Measurements from ENCODE around the gene LRRC8C.

LRRC8C gene

DNA sequence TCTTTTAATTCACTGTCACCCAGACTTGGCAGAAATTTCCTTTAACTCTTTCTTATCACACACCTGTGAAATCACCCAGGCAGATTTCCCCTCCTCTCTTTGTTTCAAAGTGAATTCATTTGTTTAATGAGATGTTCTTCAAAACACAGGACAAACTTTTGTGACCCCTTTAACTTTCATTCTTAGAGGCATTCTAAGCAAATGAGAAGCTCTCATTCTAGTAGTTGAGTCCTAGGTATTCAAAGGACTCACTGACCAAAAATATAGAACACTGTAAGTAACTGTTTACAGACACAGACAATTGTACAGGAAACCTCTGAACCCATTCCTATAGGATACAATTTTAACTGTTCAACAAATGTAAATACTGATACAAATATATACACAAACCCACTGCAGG lies 16.9 kb downstream of the LRRC8C start:
- Histone ChIP-seq H3K4me3 (ENCODE audit: insufficient read depth, low read depth, low read length, poor library complexity, severe bottlenecking) (no peak overlapping the region), H3K27me3 (replicated peaks; ENCODE audit: control insufficient read depth, insufficient read depth, low read length, poor library complexity, severe bottlenecking) (no peaks in the 10 kb centered on the region), H3K27ac (ENCODE audit: insufficient read depth, low read length, poor library complexity, severe bottlenecking) (peak overlapping the region; percentile 13), H3K9me3 (ENCODE audit: control insufficient read depth, low read length) (peaks cover 3% of the 10 kb centered on the region), H3K36me3 (ENCODE audit: control insufficient read depth, insufficient read depth, low read length) (peaks cover 5% of the 10 kb centered on the region), H3K4me1 (ENCODE audit: control insufficient read depth, insufficient read depth, low read length, poor library complexity, severe bottlenecking) (peaks cover 24% of the 10 kb centered on the region)
- DNase-seq: no peak

DNA sequence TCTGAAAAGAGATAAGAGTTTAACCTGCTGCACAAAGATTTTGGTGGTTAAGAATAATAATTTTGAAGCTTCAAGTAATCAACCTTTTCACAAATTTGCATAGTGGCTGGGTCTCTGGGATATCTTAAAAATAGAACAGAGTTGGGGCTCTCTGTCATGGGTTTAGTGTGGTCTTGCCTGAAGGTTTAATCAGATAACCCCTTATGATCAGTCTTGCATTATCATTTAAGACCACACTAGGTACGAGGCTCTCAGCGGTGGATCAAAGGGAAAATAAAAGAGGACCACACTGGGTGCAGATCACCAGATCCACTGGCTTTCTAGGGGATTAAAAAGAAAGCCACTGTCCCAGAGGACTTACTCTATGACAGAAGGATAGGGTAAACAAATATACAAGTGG lies 19.5 kb downstream of the LRRC8C start:
- peaks cover 31% of the 10 kb centered on the region for H3K4me1 ChIP-seq (ENCODE audit: control insufficient read depth, insufficient read depth, low read length, poor library complexity, severe bottlenecking)
- H3K36me3 ChIP-seq (ENCODE audit: control insufficient read depth, insufficient read depth, low read length): peaks cover under 1% of the 10 kb centered on the region
- H3K9me3 ChIP-seq (ENCODE audit: control insufficient read depth, low read length): no peaks in the 10 kb centered on the region
- H3K27ac ChIP-seq (ENCODE audit: insufficient read depth, low read length, poor library complexity, severe bottlenecking): peak overlapping the region; percentile 6
- H3K27me3 ChIP-seq (replicated peaks; ENCODE audit: control insufficient read depth, insufficient read depth, low read length, poor library complexity, severe bottlenecking): no peaks in the 10 kb centered on the region
- H3K4me3 ChIP-seq (ENCODE audit: insufficient read depth, low read depth, low read length, poor library complexity, severe bottlenecking): no peak overlapping the region
- no peak for DNase-seq

DNA sequence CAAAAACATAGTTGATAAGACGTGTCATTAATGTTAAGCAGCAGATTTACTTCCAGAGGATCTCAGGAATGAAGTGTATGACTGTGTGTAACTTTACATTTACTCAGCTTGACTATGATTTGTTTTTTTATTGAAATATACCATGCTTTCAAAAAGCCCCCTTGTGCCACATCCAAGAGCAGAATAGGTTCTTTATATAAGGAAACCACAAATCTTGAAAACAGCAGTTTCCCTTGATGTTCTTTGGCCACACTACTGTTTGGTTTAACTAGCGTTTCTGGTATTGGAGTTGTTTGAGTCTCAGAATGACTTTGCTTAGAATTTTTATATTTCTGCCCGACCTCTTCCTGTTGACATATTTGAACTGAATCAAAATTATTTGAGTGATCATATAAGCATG lies 25.0 kb downstream of the LRRC8C start:
- no peaks in the 10 kb centered on the region for H3K9me3 ChIP-seq (ENCODE audit: control insufficient read depth, low read length)
- peak overlapping the region; percentile 75 for H3K27ac ChIP-seq (ENCODE audit: insufficient read depth, low read length, poor library complexity, severe bottlenecking)
- no peaks in the 10 kb centered on the region for H3K36me3 ChIP-seq (ENCODE audit: control insufficient read depth, insufficient read depth, low read length)
- H3K27me3 ChIP-seq (replicated peaks; ENCODE audit: control insufficient read depth, insufficient read depth, low read length, poor library complexity, severe bottlenecking): no peaks in the 10 kb centered on the region
- no peak overlapping the region for H3K4me3 ChIP-seq (ENCODE audit: insufficient read depth, low read depth, low read length, poor library complexity, severe bottlenecking)
- no peak for DNase-seq
- peaks cover 37% of the 10 kb centered on the region for H3K4me1 ChIP-seq (ENCODE audit: control insufficient read depth, insufficient read depth, low read length, poor library complexity, severe bottlenecking)

DNA sequence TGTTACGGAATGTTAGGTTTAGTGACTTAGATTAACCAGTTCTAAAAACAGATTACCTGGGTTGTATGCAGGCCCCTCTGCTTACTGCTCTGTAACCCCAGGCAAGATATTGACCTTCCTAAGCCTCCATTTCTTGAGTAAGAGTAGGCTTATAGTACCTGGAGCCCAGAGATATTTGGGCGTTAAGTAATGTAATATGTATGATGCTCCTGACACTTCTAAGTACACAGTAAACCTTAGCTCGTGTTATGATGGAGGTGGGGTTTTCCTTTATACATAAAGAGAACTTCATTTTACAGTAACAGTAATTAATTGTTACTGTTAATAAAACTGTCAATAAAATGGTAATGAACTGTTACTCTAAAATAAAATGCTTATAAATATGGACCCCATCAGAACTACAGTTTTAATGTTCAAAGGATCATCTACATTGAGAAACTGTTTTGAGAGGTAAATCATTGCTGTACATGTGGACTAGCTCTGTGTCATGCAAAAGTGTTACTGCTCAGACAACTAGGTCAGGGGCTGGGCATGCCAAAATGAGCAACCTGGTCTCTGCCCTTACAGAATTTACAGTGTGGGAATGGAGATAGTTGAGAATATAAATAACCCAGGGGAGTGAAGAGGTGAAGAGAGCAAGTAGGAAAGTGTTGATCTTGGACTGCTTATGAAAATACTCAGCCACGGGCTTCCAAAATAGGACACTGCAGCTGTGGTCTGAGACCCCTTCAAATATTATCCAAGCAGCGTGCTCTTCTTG lies 26.6 kb downstream of the LRRC8C start:
- Histone ChIP-seq H3K4me1 (ENCODE audit: control insufficient read depth, insufficient read depth, low read length, poor library complexity, severe bottlenecking) (peaks cover 36% of the 10 kb centered on the region), H3K27me3 (replicated peaks; ENCODE audit: control insufficient read depth, insufficient read depth, low read length, poor library complexity, severe bottlenecking) (no peaks in the 10 kb centered on the region), H3K36me3 (ENCODE audit: control insufficient read depth, insufficient read depth, low read length) (no peaks in the 10 kb centered on the region), H3K27ac (ENCODE audit: insufficient read depth, low read length, poor library complexity, severe bottlenecking) (peak overlapping the region; percentile 75), H3K9me3 (ENCODE audit: control insufficient read depth, low read length) (no peaks in the 10 kb centered on the region), H3K4me3 (ENCODE audit: insufficient read depth, low read depth, low read length, poor library complexity, severe bottlenecking) (peak overlapping the region; percentile 11)
- DNase-seq: peak in 2 of 3 donors; percentile 14

DNA sequence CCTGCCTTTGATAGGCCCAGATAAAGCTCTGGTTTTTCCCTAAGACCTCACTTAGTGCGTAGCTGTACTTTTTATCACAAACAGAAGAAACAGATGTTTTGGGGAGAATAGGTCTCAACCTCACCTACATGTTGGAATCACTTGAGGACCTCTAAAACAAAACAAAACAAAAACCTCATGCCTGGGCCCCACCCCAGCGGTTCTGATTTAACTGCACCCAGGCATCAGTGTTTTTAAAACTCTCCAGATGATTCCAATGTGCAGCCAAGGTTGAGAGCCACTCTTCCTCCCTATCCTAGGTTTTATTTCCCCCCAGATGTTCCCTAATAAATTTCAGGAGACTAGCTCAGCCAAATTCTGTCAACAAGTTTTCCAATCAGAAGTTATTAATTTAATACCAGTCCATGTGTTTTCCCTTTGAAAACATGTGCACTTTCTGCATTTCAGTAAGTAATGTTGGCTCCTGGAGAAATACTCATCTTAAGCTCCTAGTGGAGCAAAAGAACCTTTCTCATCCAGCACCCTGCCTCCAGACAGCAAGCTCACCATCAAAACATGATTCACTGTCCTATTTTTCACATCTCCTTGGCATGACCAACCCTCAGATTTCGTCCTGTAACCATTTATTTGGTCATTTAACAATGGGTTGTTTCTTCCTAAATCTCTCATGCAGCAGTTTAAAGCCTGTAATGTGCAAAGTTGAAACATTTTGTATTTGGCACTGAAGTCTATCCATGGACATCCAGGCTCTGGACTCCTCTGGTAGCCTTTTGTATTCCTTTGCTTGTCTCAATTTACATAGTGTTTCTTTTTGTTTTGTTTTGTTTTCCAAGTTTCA lies 27.5 kb downstream of the LRRC8C start:
- Histone ChIP-seq H3K27me3 (replicated peaks; ENCODE audit: control insufficient read depth, insufficient read depth, low read length, poor library complexity, severe bottlenecking) (no peaks in the 10 kb centered on the region), H3K4me3 (ENCODE audit: insufficient read depth, low read depth, low read length, poor library complexity, severe bottlenecking) (no peak overlapping the region), H3K4me1 (ENCODE audit: control insufficient read depth, insufficient read depth, low read length, poor library complexity, severe bottlenecking) (peaks cover 36% of the 10 kb centered on the region), H3K36me3 (ENCODE audit: control insufficient read depth, insufficient read depth, low read length) (no peaks in the 10 kb centered on the region), H3K27ac (ENCODE audit: insufficient read depth, low read length, poor library complexity, severe bottlenecking) (peak overlapping the region; percentile 75), H3K9me3 (ENCODE audit: control insufficient read depth, low read length) (no peaks in the 10 kb centered on the region)
- no peak for DNase-seq

DNA sequence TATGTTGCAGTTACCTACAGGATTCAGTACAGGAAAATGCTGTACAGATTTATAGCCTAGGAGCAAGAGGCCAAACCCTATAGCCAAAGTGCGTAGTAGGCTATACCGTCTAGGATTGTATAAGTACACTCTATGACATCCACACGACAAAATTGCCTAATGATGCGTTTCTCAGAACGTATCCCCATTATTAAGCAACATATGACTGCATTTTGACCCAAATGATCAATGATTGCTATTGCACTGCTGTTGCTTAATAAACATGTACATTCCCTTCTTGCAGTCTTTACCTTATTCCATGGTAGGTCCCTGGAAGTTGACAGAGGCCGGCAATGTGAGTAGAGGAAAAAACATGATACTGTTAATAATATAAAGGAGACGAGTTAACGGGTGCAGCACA lies 33.0 kb downstream of the LRRC8C start:
- Histone ChIP-seq H3K4me1 (ENCODE audit: control insufficient read depth, insufficient read depth, low read length, poor library complexity, severe bottlenecking) (peaks cover 56% of the 10 kb centered on the region), H3K4me3 (ENCODE audit: insufficient read depth, low read depth, low read length, poor library complexity, severe bottlenecking) (no peak overlapping the region), H3K27ac (ENCODE audit: insufficient read depth, low read length, poor library complexity, severe bottlenecking) (no peak overlapping the region), H3K27me3 (replicated peaks; ENCODE audit: control insufficient read depth, insufficient read depth, low read length, poor library complexity, severe bottlenecking) (no peaks in the 10 kb centered on the region), H3K9me3 (ENCODE audit: control insufficient read depth, low read length) (no peaks in the 10 kb centered on the region), H3K36me3 (ENCODE audit: control insufficient read depth, insufficient read depth, low read length) (no peaks in the 10 kb centered on the region)
- DNase-seq: no peak

DNA sequence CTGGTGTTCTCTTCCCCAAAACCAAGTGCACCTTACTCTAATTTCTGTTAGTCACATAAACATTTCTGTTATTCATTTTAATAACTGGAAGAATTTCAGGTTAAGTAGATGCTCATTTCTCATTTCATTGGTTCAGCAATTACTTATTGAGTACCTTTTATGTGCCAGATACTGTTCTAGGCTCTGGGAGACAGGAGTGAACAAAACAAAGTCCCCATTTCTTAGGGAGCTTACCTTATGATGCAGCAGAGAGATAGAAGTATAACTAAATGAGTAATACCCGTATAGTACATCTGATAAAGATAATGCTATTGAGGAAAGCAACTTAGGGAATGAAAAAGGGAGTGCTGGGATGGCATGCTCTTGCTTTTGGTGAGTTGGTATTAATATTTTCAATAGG lies 33.7 kb downstream of the LRRC8C start:
- no peaks in the 10 kb centered on the region for H3K27me3 ChIP-seq (replicated peaks; ENCODE audit: control insufficient read depth, insufficient read depth, low read length, poor library complexity, severe bottlenecking)
- H3K36me3 ChIP-seq (ENCODE audit: control insufficient read depth, insufficient read depth, low read length): no peaks in the 10 kb centered on the region
- DNase-seq: no peak
- H3K4me1 ChIP-seq (ENCODE audit: control insufficient read depth, insufficient read depth, low read length, poor library complexity, severe bottlenecking): peaks cover 52% of the 10 kb centered on the region
- H3K27ac ChIP-seq (ENCODE audit: insufficient read depth, low read length, poor library complexity, severe bottlenecking): no peak overlapping the region
- H3K4me3 ChIP-seq (ENCODE audit: insufficient read depth, low read depth, low read length, poor library complexity, severe bottlenecking): no peak overlapping the region
- H3K9me3 ChIP-seq (ENCODE audit: control insufficient read depth, low read length): no peaks in the 10 kb centered on the region

DNA sequence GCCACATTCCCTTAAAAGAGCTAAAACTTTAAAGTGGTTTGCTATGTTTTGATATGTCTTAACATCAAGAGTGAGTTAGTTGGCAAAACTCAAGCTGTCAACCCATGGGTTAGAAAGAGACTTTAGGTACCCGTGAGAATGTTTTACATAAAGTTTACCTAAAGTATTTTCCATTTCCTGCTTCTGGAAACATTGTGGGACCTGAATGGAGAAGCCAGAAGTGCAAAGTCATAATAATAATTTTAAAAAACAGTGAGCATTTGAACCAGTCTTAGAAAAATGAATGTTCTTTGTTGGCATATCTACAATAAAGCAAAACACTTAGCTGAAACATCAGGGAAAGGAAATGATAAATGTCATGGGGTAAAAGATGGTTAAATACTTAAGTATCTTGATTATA lies 34.8 kb downstream of the LRRC8C start:
- no peaks in the 10 kb centered on the region for H3K27me3 ChIP-seq (replicated peaks; ENCODE audit: control insufficient read depth, insufficient read depth, low read length, poor library complexity, severe bottlenecking)
- no peaks in the 10 kb centered on the region for H3K9me3 ChIP-seq (ENCODE audit: control insufficient read depth, low read length)
- H3K4me3 ChIP-seq (ENCODE audit: insufficient read depth, low read depth, low read length, poor library complexity, severe bottlenecking): peak overlapping the region; percentile 7
- no peaks in the 10 kb centered on the region for H3K36me3 ChIP-seq (ENCODE audit: control insufficient read depth, insufficient read depth, low read length)
- H3K27ac ChIP-seq (ENCODE audit: insufficient read depth, low read length, poor library complexity, severe bottlenecking): no peak overlapping the region
- no peak for DNase-seq
- H3K4me1 ChIP-seq (ENCODE audit: control insufficient read depth, insufficient read depth, low read length, poor library complexity, severe bottlenecking): peaks cover 43% of the 10 kb centered on the region

DNA sequence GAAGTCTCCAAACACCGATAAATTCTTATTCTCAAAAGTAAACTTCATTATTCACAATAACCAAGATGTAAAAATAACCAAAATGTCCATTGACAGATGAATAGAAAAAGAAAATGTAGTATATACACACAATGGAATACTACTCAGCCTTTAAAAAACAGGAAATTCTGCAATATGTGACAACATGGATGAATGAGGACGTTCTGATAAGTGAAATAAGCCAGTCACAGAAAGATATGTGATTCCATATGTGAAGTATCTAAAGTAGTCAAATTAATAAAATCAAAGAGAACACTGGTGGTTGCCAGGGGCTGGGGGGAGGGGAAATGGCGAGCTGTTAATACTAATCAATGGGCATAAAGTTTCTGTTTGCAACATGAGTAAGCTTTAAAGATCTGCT lies 36.0 kb downstream of the LRRC8C start:
- Histone ChIP-seq H3K4me3 (ENCODE audit: insufficient read depth, low read depth, low read length, poor library complexity, severe bottlenecking) (no peak overlapping the region), H3K9me3 (ENCODE audit: control insufficient read depth, low read length) (no peaks in the 10 kb centered on the region), H3K4me1 (ENCODE audit: control insufficient read depth, insufficient read depth, low read length, poor library complexity, severe bottlenecking) (peaks cover 43% of the 10 kb centered on the region), H3K27me3 (replicated peaks; ENCODE audit: control insufficient read depth, insufficient read depth, low read length, poor library complexity, severe bottlenecking) (no peaks in the 10 kb centered on the region), H3K36me3 (ENCODE audit: control insufficient read depth, insufficient read depth, low read length) (no peaks in the 10 kb centered on the region), H3K27ac (ENCODE audit: insufficient read depth, low read length, poor library complexity, severe bottlenecking) (peak overlapping the region; percentile 50)
- DNase-seq: no peak

DNA sequence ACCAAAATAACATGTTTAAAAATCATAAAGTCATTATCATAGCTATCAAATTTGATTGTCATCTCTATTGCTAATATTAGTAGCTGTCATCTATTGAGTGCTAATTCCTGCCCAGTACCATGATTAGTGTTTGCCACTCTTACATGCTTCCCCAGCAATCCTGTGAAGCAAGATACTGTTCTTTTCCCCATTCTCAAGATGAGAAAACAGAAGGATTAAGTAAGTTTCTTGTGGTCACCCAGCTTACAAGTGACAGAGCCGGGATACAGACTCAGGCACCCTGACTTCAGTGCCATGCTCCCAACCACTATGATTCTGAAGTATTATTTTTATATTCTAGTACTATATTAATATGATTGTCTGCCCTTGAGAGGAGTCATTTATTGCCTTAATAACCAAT lies 36.5 kb downstream of the LRRC8C start:
- Histone ChIP-seq H3K27me3 (replicated peaks; ENCODE audit: control insufficient read depth, insufficient read depth, low read length, poor library complexity, severe bottlenecking) (no peaks in the 10 kb centered on the region), H3K4me3 (ENCODE audit: insufficient read depth, low read depth, low read length, poor library complexity, severe bottlenecking) (no peak overlapping the region), H3K4me1 (ENCODE audit: control insufficient read depth, insufficient read depth, low read length, poor library complexity, severe bottlenecking) (peaks cover 43% of the 10 kb centered on the region), H3K9me3 (ENCODE audit: control insufficient read depth, low read length) (no peaks in the 10 kb centered on the region), H3K36me3 (ENCODE audit: control insufficient read depth, insufficient read depth, low read length) (no peaks in the 10 kb centered on the region), H3K27ac (ENCODE audit: insufficient read depth, low read length, poor library complexity, severe bottlenecking) (peak overlapping the region; percentile 50)
- DNase-seq: no peak
